Measurements from ENCODE around the gene TPM1. TPM values are rescaled to one million over a fixed set of nuclear protein-coding genes. Genes with fewer than 3 reads are reported as not detected.

TPM1 gene
- polyA plus RNA-seq, 4 donors: 454 to 494 (median 473) TPM

DNA sequence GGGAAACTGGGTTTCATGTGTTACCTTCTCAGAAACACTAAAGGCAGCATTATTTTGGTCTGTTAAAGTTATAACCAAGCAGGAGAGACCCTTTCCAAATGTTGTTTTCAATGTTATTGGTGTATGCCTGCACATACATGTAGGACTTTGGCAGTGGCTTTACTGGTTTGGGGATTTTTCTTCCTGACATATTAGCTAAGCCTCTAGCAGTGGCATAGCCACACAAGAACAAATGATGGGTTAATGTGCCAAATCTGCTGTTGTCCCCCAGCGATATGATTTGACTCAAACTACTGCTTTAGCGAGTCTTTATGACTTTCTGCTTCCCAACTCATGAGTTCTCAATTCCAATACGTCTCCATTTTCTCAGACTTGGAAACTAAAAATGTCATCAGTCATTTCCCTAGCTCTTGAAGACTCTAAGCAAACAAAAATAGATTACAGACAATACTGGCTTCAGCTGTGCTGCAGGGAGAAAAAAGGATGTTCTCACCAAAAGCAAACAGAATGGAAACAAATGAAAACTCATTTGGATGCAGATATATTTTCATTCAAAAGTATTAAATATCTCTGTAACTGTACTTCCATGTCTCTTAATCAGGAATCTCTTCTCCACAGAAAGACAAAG is 29.6 kb downstream of the TPM1 start:
- DNase-seq (ENCODE audit: low read depth in 4 of 4, low spot score in 3 of 4): no peak

DNA sequence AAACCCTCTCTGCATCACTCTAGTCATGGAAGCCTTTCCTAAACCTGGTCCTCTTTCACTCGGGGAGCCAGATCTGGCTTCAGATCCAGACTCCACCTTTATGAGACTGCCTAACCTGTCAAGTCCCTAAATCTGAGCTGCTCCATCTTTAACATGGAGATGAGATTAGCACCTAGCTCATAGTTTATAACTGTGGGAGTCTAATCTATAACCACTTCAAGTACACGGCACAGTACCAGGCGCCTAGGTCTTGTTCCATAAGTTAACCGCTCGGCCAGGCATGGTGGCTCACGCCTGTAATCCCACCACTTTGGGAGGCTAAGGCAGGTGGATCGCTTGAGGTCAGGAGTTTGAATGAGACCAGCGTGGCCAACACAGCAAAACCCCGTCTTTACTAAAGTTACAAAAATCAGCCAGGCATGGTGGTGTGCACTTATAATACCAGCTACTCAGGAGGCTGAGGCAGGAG is 30.3 kb downstream of the TPM1 start:
- DNase-seq (ENCODE audit: low read depth in 4 of 4, low spot score in 3 of 4): no peak

DNA sequence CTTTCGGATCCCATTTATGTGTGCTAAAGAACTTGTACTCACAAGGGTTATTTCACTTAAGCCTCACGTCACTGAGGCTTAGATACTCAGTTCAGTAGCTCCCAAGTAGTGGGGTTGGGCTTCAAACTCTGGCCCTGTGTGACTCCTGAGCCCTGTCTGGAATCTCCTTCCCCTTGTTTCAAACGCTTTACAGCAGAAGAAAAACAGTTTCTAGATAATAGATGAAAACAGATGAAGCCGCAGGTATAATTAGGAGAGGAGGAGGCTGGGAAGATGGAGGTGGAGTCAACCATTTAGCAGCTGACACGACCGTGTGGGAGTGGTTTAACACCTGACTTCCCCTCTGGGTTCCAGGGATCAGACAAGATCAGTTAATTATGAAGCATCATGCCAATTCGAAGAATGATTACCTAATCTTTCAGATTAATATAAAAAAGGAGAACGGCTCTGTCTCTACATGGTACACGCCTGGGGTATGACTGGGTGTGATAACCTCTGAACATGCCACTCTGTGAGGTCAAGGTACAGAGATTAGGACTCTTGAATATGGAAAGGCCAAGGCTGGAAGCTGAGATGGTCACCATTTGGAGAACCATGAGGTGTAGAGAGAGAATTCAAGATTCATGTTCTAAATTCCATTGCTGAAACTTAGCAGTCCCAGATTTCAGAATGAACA is 31.1 kb downstream of the TPM1 start:
- no peak for DNase-seq (ENCODE audit: low read depth in 4 of 4, low spot score in 3 of 4)

DNA sequence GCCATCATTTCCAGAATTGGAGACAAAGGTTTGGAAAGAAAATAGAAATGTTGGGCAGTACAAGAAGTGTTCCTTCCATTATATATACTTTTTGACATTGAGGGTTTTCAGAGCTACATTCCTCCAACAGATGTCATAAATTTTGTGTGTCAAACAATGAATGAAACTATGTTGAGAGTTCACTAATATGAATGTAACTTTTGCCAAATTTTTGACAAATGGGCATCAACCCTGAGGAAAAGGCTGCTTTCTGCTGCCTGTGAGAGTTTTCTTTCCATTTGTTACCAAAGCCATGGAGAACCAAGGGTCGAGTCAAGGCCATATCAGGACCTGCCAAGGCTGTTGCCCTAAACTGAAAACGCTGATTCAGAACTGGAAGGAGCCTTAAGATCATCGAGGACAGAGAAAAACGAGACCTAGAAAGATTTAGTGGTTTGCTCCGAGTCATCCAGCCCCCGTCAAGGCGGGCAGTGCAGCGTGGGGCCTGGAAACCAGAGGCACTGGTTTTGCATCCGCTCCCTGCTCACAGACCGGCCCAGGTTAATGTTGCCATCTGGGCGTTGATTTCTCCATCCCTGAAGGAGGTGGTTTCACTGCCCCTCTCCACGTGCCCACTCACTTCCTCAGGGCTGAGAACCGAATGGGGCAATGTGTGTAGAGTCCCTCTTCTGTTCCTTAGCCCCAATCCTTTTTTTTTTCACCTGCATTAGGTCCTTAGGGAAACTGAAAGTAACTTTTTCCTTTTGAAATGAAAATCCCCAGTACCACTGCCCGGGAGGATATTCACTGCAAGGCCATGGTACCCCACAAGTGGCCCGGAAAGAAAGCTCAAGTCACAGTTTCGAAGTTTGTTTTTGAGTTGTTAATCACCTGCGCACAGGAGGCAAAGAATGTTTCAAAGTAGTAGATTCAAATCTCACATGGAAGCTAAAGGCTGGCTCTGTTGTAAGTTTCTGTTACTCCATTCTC is 32.8 kb downstream of the TPM1 start:
- no peak for DNase-seq (ENCODE audit: low read depth in 4 of 4, low spot score in 3 of 4)

DNA sequence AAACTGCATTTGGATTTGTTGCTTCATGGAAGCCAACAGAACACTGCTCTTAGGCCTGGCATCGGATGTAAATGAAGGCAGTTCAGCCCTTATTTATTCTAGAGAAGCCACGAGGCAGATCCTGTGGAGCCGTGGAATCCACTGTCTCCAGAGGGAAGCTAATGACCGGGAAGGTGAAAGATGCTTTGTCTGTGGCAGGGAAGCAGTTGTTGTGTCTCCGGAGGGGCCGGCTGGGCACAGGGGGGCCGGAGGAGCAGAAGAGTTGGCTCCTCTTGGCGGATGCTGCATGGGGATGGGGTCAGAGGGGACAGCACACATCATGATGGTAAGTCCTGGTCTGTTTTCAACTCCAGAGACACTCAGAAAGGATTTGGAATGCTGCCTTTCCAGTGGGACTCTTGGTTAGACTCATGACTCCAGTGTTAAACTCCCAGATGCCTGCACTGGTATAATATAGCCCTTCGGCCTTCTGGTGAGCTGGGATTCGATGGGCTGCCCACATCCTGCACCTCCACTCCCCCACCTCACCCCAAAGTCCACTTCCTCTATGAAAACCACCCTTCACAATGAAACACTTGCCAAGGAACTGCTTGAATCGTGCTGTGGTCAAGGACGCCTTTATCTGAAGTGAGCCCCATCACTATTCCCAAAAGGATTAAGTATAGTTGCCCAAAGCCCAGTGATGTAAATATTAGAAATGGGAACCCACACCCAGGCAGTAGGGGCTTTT is 33.6 kb downstream of the TPM1 start:
- no peak for DNase-seq (ENCODE audit: low read depth in 4 of 4, low spot score in 3 of 4)

DNA sequence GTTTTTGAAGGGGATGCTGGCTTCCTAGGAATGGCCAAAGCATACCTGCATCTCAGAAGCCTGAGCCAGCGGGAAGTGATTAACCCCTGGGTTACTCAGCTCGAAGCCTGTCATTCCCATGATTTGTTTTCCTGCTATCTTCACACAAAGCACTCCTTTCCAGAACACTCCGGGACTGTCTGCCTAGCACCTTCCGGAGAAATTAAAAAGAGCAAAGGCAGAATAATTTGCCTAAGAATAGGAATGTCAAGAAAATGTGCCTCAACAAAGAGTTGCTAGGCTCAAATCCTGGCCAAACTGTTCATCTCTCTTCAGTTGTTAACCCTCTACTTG is 34.1 kb downstream of the TPM1 start:
- DNase-seq (ENCODE audit: low read depth in 4 of 4, low spot score in 3 of 4): no peak

DNA sequence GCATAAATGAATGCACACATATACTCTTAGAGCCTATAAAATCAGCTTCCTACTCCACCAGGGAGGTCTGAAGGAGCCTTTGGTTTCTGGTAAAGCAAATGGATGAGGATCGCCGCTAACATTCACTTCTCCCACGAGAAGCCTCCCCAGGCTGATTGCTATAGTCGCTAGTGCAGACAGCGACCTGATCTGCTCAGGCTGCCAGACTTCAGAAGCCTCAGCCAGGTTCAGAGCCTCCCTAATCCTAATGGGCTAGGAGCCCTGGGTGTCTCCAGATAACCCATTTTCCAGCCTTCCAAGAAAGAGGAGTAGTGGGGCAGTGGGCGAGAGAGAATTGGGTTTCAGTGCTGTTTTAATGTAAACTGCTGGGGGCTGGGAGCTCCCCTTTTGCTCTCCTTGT is 35.4 kb downstream of the TPM1 start:
- no peak for DNase-seq (ENCODE audit: low read depth in 4 of 4, low spot score in 3 of 4)

DNA sequence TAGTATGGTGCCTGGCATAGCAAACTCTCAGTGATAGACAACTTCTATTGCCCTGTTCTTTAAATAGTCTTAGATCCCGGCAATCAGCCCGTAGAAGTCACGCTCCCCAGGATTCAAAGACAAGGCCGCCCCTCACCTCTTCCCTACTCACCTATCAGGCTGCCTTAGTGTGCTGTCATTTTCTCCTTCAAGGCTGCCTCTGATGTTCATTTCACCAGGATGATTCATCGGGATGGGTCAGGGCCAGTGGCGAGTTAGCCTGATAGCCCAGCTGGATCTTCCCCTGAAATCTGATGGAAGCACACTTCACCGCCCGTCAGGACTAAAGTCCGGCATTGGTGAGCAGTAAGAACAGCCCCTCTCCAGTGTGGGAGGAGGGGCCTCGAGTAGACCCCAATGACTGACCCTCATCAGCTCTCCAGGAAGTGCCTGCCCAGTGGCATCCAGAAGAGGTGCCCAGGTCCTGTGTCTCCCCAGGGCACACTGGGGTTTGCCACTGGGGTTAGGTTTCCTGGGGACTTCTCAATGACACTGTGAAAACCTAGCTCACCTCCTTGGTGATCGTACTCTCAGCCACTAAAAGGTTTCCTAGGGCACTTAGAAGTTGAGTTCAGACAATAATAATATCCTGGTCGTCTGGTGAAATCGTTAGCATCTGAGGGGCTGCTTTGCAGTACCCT is 37.5 kb downstream of the TPM1 start:
- no peak for DNase-seq (ENCODE audit: low read depth in 4 of 4, low spot score in 3 of 4)

DNA sequence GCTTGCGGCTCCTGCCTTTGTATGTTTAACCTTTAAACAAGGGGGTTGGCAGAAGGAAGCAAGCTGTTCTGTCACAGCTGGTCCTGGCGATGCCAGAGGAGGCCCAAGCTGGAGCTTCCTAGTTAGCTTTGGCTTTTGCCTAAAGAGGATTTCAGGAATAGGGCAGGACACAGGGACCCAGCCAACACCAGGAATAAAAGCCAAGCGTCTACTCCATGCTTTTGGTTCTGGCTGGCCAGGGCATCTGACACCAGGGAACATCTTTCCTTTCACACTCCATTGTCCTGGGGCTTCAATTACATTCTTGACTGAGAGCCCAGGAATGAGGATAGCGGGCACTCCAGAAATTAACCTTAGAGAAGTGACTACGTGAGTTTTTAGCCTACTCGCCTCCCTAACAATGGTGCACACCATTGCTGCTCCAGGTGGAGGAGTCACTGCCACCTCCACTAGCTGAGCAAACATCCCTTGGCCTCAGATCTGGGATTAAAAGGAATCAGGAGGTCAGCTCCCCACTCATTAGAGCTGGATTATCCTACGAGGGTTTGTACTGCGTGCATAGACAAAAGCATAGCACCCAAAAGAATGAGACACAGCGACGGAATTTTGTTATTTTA is 38.2 kb downstream of the TPM1 start:
- no peak for DNase-seq (ENCODE audit: low read depth in 4 of 4, low spot score in 3 of 4)

DNA sequence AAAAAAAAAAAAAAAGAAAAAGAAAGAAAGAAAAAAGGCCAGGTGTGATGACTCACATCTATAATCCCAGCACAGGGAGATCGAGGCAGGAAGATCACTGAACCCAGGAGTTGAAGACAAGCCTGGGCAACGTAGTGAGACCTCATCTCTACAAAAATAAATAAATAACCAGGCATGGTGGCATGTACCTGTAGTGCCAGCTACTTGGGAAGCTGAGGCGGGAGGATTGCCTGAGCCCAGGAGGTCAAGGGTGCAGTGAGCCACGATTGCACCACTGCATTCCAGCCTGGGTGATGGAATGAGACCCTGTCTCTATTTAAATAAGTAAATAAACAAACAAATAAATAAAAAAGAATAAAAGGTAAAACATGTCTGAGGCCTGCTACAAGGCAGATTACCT is 39.8 kb downstream of the TPM1 start:
- DNase-seq (ENCODE audit: low read depth in 4 of 4, low spot score in 3 of 4): no peak

DNA sequence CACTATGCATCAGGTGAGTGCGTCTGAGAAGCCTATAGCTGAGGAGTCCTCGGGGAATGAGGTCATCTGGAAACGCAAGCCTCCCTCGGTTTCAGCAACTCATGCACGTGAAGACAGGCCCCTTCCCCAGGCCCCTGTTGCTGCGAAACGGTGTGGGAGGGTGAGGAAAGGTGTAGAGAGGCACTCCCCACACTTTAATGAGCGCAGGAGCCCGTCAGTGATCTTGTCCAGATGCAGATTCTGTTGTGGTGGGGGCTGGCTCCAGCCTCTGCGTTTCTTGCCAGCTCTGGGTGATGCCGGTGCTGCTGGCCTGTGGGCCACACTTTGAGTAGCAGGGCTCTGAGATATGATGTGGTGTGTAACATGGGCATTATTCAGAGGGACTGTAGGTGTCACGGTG is 40.5 kb downstream of the TPM1 start:
- DNase-seq (ENCODE audit: low read depth in 4 of 4, low spot score in 3 of 4): no peak

DNA sequence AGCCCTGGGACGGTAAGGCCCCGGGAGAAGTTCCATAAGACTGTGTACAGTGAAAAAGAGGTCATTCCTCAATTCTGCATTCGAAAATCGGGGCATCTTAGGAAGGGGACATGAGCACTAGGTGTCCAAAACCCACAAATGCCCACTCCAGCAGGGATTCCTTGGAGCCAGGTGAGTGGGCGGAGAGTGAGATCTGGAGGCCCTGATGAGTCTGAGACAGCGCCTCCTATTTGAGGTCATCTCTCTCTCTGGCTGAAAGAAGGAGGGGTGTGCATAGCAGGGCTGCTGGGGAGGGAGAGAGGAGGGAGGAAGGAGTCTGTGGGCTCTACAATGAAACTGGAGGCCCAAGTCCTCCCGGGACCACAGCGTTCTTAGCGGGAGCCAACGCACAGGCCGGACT is 41.0 kb downstream of the TPM1 start:
- DNase-seq (ENCODE audit: low read depth in 4 of 4, low spot score in 3 of 4): no peak

DNA sequence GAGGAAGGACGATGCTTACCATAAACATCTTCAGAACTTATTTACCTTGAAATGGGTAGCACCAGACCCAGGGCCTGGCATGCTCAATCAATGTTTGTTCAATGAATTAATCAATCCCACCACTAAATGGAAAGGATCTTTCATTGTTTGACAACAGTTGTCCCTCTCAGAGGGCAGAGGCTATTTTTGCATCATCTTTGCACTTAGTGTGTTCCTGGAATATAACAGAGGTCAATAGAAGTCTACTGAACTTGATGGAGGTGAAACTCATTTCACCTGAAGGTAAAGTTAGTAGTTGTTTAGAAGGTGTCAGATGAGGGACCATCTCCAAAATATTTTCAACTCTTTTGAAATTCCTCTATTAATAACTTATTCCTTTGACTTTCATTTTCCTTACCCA is 42.3 kb downstream of the TPM1 start:
- DNase-seq (ENCODE audit: low read depth in 4 of 4, low spot score in 3 of 4): no peak

DNA sequence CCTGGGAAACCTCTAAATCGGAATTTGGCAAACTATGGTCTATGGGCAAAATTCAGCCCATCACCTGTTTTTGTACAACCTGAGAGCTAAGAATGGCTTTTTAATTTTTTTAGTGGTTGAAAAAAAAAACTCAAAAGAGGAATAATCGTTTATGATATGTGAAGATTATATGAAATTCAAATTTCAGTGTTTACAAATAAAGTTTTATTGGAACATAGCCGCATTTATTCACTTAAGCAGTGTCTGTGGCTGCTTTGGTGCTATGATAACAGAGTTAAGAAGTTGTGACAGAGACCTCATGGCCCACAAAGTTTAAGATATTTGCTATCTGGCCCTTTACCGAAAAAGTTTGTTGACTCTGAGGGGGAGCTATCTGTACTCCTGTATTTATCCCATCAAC is 42.7 kb downstream of the TPM1 start:
- no peak for DNase-seq (ENCODE audit: low read depth in 4 of 4, low spot score in 3 of 4)

DNA sequence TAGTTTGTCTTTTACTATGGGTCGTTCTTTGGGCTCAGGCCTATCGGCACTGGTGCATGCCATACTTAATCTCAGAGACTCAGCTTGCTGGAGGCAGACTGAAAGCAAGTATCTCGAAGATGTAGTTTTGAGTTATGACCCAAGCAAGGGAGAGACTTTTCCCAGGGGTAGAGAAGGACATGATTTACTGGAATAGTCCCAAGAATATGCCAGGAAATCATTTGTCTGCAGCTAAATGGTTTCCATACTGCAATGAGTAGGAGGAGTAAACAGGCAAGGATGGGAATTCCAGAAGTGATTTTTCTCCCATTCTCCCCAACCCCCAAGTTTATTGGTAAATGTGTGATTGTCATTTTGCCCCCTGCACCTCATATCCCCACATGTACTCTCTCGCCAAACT is 43.7 kb downstream of the TPM1 start:
- no peak for DNase-seq (ENCODE audit: low read depth in 4 of 4, low spot score in 3 of 4)

DNA sequence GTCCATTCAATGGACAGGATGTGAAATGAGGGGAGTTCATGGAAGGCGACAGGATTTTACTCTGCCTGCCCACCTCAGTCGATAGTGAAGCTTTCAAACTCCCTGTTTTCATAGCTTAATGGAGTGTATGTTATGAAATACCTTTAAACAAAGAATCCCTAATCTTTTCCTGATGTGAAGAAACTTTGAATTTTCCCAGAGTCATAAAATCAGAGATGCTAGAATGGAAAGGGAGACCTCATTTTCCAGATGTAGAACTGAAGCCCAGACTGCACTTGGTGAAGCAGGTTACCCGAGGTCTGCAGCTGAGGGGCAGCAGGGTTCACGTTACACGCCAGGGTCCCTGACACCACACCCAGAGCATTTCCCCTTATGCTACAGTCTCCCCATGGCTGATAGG is 44.4 kb downstream of the TPM1 start:
- DNase-seq (ENCODE audit: low read depth in 4 of 4, low spot score in 3 of 4): no peak

DNA sequence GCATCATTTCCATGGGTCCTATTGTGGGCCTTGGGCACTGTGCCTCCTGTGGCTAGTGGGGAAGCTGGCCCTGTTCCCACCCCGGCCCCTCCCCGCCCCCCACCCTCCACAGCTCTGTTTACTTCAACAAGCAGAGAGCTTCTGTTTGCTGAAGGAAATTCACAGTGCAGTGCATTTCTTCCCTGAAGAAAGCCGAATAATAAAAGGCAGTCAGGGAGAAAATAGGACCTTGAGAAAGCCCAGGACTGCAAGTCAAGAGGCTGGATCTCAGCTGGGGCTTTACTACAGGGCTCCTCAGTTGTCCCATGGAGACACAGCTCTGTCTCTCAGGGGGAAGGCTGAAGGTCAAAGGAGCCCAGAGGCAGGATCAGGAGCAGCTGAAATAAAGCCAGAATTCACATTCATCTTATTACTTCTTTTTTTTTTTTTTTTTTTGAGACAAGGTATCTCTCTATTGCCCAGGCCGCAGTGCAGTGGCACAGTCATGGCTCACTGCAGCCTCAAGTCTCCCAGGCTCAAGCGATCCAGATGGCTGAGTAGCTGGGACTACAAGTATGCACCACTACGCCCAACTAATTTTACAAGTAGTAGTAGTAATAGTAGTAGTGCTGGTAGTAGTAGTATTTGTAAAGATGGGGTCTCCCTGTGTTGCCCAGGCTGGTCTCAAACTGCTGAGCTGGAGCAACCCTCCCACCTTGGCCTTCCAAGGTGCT is 46.1 kb downstream of the TPM1 start:
- DNase-seq (ENCODE audit: low read depth in 4 of 4, low spot score in 3 of 4): no peak

DNA sequence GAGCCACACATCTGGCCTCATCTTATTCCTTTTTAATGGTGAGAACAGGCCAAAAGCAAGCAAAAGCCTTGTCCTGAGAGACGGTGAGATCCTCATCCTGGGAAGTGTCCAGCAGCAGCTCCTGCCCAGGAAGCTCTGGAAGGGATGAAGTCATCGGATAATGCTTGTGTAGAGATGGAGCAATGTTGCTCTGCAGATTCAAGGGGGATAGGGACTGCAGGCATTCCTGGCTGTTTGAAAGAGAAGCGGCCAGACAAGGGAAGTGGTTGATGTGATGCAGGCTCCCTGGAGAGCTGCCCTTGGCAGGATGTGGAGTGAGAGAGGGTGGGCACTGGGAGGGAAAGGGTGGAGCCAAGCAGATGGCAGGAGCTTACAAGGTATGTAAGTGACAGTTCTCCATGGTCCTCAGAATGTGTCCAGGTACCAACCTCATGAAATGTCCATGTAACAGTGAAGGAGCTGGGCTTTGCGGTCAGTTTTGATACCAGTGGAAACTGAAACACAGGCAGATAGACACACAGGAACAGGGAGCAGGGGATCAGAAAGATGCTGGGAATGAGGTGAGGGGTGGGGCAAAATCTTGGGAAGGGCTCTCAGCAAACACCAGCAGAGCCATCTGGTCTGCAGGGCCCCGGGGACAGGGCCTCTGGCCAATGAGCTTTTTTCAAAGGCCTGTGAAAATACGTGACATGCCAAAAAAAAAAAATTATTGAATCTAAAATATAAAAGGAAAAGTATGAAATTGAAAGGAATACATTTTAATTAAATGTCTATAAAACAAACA is 46.9 kb downstream of the TPM1 start:
- DNase-seq (ENCODE audit: low read depth in 4 of 4, low spot score in 3 of 4): no peak

DNA sequence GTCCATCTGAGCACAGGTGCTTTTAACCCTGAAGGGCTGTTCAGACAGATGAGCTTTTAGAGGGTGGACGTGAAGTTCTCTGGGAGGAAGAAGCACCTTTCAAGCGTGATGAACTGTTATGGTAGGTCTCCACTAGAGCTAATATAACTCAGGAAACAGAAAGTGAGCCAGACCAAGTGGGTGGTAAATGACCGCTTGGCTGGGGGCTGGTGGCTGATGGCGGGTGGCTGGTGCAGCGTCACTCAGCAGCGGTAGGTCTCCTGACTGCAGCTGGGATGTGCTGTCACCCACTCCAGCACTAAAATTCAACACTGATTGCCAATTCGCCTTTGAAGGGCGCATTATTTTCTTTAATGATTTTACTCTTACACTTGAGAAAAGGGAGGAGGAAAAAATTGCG is 47.9 kb downstream of the TPM1 start:
- no peak for DNase-seq (ENCODE audit: low read depth in 4 of 4, low spot score in 3 of 4)
